ENCODE measurements around the gene CHRNB2. TPM values are rescaled to one million over a fixed set of nuclear protein-coding genes. Genes with fewer than 3 reads are reported as not detected.

CHRNB2 gene
- polyA plus RNA-seq, 1 donor (not counting 4 experiments of a cell fraction or from before 2014, with no cell fraction given), result 0.09 TPM

DNA sequence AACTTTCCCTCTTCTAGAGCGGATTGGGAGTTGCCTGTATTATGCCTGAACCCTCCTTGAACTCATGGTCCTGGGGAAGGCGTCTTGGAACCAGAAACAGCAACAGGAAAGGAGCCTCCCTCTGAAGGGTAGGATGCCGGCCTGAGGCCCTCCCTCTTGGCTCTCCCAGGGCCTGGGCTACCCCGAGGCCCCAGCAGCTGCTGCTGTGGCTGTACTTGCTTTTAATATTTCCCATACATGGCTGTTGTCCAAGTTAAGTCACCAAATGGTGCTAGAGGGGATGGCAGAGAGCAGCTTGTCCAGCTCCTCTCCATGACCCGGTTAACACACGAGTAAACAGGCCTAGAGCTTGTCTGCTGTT is 10.5 kb downstream of the CHRNB2 start:
- DNase-seq (ENCODE audit: low read depth, low spot score) (no peak), FAIRE-seq (no peak)
- H3K4me2 ChIP-seq (ENCODE audit: control insufficient read depth, extremely low read depth, insufficient read depth, low read depth, low read length), result no peak overlapping the region
- no peaks in the 10 kb centered on the region for H4K20me1 ChIP-seq (ENCODE audit: control insufficient read depth, extremely low read depth, insufficient read depth, low read length)
- H3K36me3 ChIP-seq (ENCODE audit: control insufficient read depth in 2 of 2, extremely low read depth in 1 of 2, insufficient read depth in 2 of 2, low read length in 2 of 2), result peaks cover 22 to 34% of the 10 kb centered on the region in 2 experiments
- no peak overlapping the region for H3K9ac ChIP-seq (ENCODE audit: control insufficient read depth, extremely low read depth, insufficient read depth, low read length)
- no peaks in the 10 kb centered on the region for H3K9me3 ChIP-seq (ENCODE audit: control insufficient read depth, low read depth, low read length)
- no peak overlapping the region for H2AFZ ChIP-seq (ENCODE audit: control insufficient read depth, low read length)
- H3K4me3 ChIP-seq (ENCODE audit: control insufficient read depth in 2 of 3, extremely low read depth in 1 of 3, insufficient read depth in 2 of 3, low read depth in 1 of 3, low read length in 3 of 3), result no peak overlapping the region
- no peaks in the 10 kb centered on the region for H3K9me1 ChIP-seq (ENCODE audit: control insufficient read depth, extremely low read depth, insufficient read depth, low read length)
- no peaks in the 10 kb centered on the region for H3K79me2 ChIP-seq (ENCODE audit: control insufficient read depth, insufficient read depth, low read length)
- TF ChIP-seq, protein P1, sequence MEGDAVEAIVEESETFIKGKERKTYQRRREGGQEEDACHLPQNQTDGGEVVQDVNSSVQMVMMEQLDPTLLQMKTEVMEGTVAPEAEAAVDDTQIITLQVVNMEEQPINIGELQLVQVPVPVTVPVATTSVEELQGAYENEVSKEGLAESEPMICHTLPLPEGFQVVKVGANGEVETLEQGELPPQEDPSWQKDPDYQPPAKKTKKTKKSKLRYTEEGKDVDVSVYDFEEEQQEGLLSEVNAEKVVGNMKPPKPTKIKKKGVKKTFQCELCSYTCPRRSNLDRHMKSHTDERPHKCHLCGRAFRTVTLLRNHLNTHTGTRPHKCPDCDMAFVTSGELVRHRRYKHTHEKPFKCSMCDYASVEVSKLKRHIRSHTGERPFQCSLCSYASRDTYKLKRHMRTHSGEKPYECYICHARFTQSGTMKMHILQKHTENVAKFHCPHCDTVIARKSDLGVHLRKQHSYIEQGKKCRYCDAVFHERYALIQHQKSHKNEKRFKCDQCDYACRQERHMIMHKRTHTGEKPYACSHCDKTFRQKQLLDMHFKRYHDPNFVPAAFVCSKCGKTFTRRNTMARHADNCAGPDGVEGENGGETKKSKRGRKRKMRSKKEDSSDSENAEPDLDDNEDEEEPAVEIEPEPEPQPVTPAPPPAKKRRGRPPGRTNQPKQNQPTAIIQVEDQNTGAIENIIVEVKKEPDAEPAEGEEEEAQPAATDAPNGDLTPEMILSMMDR (optimal IDR thresholded peaks at IDR 0.05 in 1 of 3, IDR thresholded peaks at IDR 0.05 in 1 of 3, conservative IDR thresholded peaks at IDR 0.05 in 1 of 3; ENCODE audit: extremely low read depth in 1 of 3, insufficient read depth in 2 of 3, low read length in 3 of 3), result no peak
- TF ChIP-seq EZH2 (IDR thresholded peaks at IDR 0.05; ENCODE audit: low read length), result no peak
- no peak overlapping the region for H3K27ac ChIP-seq (ENCODE audit: control insufficient read depth, insufficient read depth, low read length)
- H3K27me3 ChIP-seq (ENCODE audit: control insufficient read depth, extremely low read depth, insufficient read depth, low read length), result no peaks in the 10 kb centered on the region
- dilution Hi-C loops (cut with MboI; ENCODE audit: extremely low pct_ligation_motif_present, low sequenced_read_pairs), result no loop called here
- no peaks in the 10 kb centered on the region for H3K4me1 ChIP-seq (ENCODE audit: control insufficient read depth, extremely low read depth, insufficient read depth, low read length)

DNA sequence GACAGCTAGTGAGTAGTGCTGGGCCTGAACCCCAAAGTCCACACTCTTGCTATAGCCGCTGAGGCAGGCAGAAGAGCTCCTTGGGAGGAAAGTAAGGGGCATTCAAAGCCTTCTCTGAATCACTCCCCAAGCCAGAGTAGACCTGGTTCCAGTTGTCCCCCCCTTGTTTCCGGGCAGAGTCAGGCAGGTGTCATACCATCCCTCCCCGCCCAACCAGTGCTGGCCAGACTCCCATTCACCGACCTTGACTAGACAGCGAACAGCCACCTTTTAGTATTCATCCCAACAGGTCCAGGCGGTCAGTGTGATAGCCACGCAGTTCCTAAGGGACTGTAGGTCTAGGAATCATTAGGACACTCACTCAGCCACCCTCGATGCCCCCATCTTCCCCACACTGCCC is 11.8 kb downstream of the CHRNB2 start:
- dilution Hi-C loops (cut with MboI; ENCODE audit: extremely low pct_ligation_motif_present, low sequenced_read_pairs), result no loop called here
- peaks cover 35 to 46% of the 10 kb centered on the region in 2 experiments for H3K36me3 ChIP-seq (ENCODE audit: control insufficient read depth in 2 of 2, extremely low read depth in 1 of 2, insufficient read depth in 2 of 2, low read length in 2 of 2)
- TF ChIP-seq, protein P1 (optimal IDR thresholded peaks at IDR 0.05 in 1 of 3, IDR thresholded peaks at IDR 0.05 in 1 of 3, conservative IDR thresholded peaks at IDR 0.05 in 1 of 3; ENCODE audit: extremely low read depth in 1 of 3, insufficient read depth in 2 of 3, low read length in 3 of 3), result no peak
- no peak for TF ChIP-seq EZH2 (IDR thresholded peaks at IDR 0.05; ENCODE audit: low read length)
- H3K4me2 ChIP-seq (ENCODE audit: control insufficient read depth, extremely low read depth, insufficient read depth, low read depth, low read length), result no peak overlapping the region
- H2AFZ ChIP-seq (ENCODE audit: control insufficient read depth, low read length), result no peak overlapping the region
- H3K79me2 ChIP-seq (ENCODE audit: control insufficient read depth, insufficient read depth, low read length), result no peaks in the 10 kb centered on the region
- H3K9me1 ChIP-seq (ENCODE audit: control insufficient read depth, extremely low read depth, insufficient read depth, low read length), result no peaks in the 10 kb centered on the region
- no peak overlapping the region for H3K9ac ChIP-seq (ENCODE audit: control insufficient read depth, extremely low read depth, insufficient read depth, low read length)
- DNase-seq (ENCODE audit: low read depth, low spot score) (no peak), FAIRE-seq (no peak)
- no peaks in the 10 kb centered on the region for H3K27me3 ChIP-seq (ENCODE audit: control insufficient read depth, extremely low read depth, insufficient read depth, low read length)
- H3K4me1 ChIP-seq (ENCODE audit: control insufficient read depth, extremely low read depth, insufficient read depth, low read length), result no peaks in the 10 kb centered on the region
- H3K4me3 ChIP-seq (ENCODE audit: control insufficient read depth in 2 of 3, extremely low read depth in 1 of 3, insufficient read depth in 2 of 3, low read depth in 1 of 3, low read length in 3 of 3), result no peak overlapping the region
- H3K27ac ChIP-seq (ENCODE audit: control insufficient read depth, insufficient read depth, low read length), result no peak overlapping the region
- H4K20me1 ChIP-seq (ENCODE audit: control insufficient read depth, extremely low read depth, insufficient read depth, low read length), result peaks cover 3% of the 10 kb centered on the region
- H3K9me3 ChIP-seq (ENCODE audit: control insufficient read depth, low read depth, low read length), result no peaks in the 10 kb centered on the region
